Loucy (cell line): ENCODE measurements around the gene CD83.

Experiments
- H2AFZ ChIP-seq: fragments of 200-600 bp; sonication (generic); 2 replicates; pipeline ENCODE4 v1.6.0; 2016; ENCODE audit warnings: antibody characterized with exemption, mild to moderate bottlenecking, low read length, moderate library complexity
- H3F3A ChIP-seq: fragments of 200-600 bp; 2 replicates; pipeline ENCODE4 v1.6.0; 2016; ENCODE audit warnings: antibody characterized with exemption, low read depth, mild to moderate bottlenecking
- H3K27me3 ChIP-seq: fragments of 200-600 bp; sonication (generic); 2 replicates; pipeline ENCODE4 v1.6.1; 2014; ENCODE audit warnings: low read length, mild to moderate bottlenecking; ENCODE audit not compliant: insufficient read depth, poor library complexity, severe bottlenecking
- H3K36me3 ChIP-seq: fragments of 200-600 bp; sonication (generic); 2 replicates; pipeline ENCODE4 v1.6.1; 2016; ENCODE audit warnings: low read length; ENCODE audit not compliant: insufficient read depth
- H3K4me1 ChIP-seq: fragments of 200-600 bp; sonication (generic); 2 replicates; pipeline ENCODE4 v1.5.1; 2014; ENCODE audit warnings: low read length, mild to moderate bottlenecking; ENCODE audit not compliant: insufficient read depth, poor library complexity, severe bottlenecking
- H3K4me2 ChIP-seq: fragments of 200-600 bp; sonication (generic); 2 replicates; pipeline ENCODE4 v1.6.0; 2014; ENCODE audit warnings: antibody characterized with exemption, low read length, low read depth, mild to moderate bottlenecking; ENCODE audit not compliant: poor library complexity, severe bottlenecking
- H3K4me3 ChIP-seq: fragments of 200-600 bp; sonication (generic); 2 replicates; pipeline ENCODE4 v1.5.1; 2014; ENCODE audit warnings: low read length, mild to moderate bottlenecking, mixed read lengths; ENCODE audit not compliant: poor library complexity, severe bottlenecking
- H3K79me2 ChIP-seq: fragments of 200-600 bp; sonication (generic); 2 replicates; pipeline ENCODE4 v1.6.1; 2014; ENCODE audit warnings: low read length; ENCODE audit not compliant: insufficient read depth
- H3K9ac ChIP-seq: fragments of 200-600 bp; sonication (generic); 2 replicates; pipeline ENCODE4 v1.6.0; 2014; ENCODE audit warnings: mild to moderate bottlenecking, low read depth, low read length, moderate library complexity; ENCODE audit not compliant: poor library complexity, severe bottlenecking
- H3K9me2 ChIP-seq: fragments of 200-600 bp; sonication (generic); replicated peaks from 2 replicates; pipeline ENCODE4 v1.6.1; 2016; ENCODE audit warnings: low read depth, low read length, mixed read lengths
- H3K9me3 ChIP-seq: fragments of 200-600 bp; sonication (generic); 2 replicates; pipeline ENCODE4 v1.6.1; 2014; ENCODE audit warnings: mild to moderate bottlenecking, antibody characterized with exemption, low read length, low read depth; ENCODE audit not compliant: insufficient read depth
- H4K20me1 ChIP-seq: fragments of 200-600 bp; sonication (generic); 2 replicates; pipeline ENCODE4 v1.6.0; 2014; ENCODE audit warnings: antibody characterized with exemption, low read length, mild to moderate bottlenecking; ENCODE audit not compliant: insufficient read depth, poor library complexity, severe bottlenecking
- CTCF ChIP-seq: fragments of 200-600 bp; sonication (generic); conservative IDR thresholded peaks from 2 replicates; pipeline ENCODE4 v1.5.1; 2014; ENCODE audit warnings: mild to moderate bottlenecking, antibody characterized with exemption, low read length
- EZH2phosphoT487 ChIP-seq: fragments of 200-600 bp; IDR thresholded peaks from 2 replicates; pipeline ENCODE4 v1.6.1; 2018; ENCODE audit warnings: antibody characterized with exemption, mild to moderate bottlenecking, moderate library complexity, borderline replicate concordance

CD83 gene

GRCh38 chr6:14117158-14118090 is at the start of gene CD83:
Gene CD83 (plus strand): TSS chr6:14117772. CDS start chr6:14117812, 40 bp downstream.
- Histone ChIP-seq H3K27me3 (no peaks in the 10 kb centered on the region), H3K79me2 (peaks cover 41% of the 10 kb centered on the region), H3K9me2 (no peaks in the 10 kb centered on the region), H3K9ac (peak within 1 kb of the TSS; percentile 79), H4K20me1 (peaks cover 4% of the 10 kb centered on the region), H2AFZ (peak within 1 kb of the TSS; percentile 83), H3K4me3 (peak within 1 kb of the TSS; percentile 85), H3K9me3 (no peaks in the 10 kb centered on the region), H3K4me2 (peak within 1 kb of the TSS; percentile 98), H3K4me1 (peaks cover 47% of the 10 kb centered on the region), H3F3A (peaks cover 6% of the 10 kb centered on the region; the same call in 1 of the 2 replicates), H3K36me3 (no peaks in the 10 kb centered on the region)
- no peak for TF ChIP-seq EZH2phosphoT487
- peak; percentile 30 for TF ChIP-seq CTCF

- no peaks in the 10 kb centered on the region for H3K36me3 ChIP-seq
- no peaks in the 10 kb centered on the region for H3K9me3 ChIP-seq
- peak overlapping the region; percentile 41 for H3K4me2 ChIP-seq
- TF ChIP-seq CTCF (no peak), EZH2phosphoT487 (no peak)
- no peaks in the 10 kb centered on the region for H3K9me2 ChIP-seq
- no peak overlapping the region for H2AFZ ChIP-seq
- no peak overlapping the region for H3K4me3 ChIP-seq
- H4K20me1 ChIP-seq: no peaks in the 10 kb centered on the region
- H3K27me3 ChIP-seq: peaks cover 43% of the 10 kb centered on the region
- no peaks in the 10 kb centered on the region for H3K79me2 ChIP-seq
- peaks cover 6% of the 10 kb centered on the region for H3K4me1 ChIP-seq
- H3K9ac ChIP-seq: no peak overlapping the region
- H3F3A ChIP-seq: no peaks in the 10 kb centered on the region
These were observed 49.4 kb upstream of the CD83 start for GRCh38 chr6:14068133-14068532.

GRCh38 chr6:14068623-14069022 is 48.9 kb upstream of the CD83 start:
- no peaks in the 10 kb centered on the region for H3K9me2 ChIP-seq
- no peaks in the 10 kb centered on the region for H3K36me3 ChIP-seq
- H3K79me2 ChIP-seq: no peaks in the 10 kb centered on the region
- H3K4me1 ChIP-seq: peaks cover 6% of the 10 kb centered on the region
- H3K4me2 ChIP-seq: no peak overlapping the region
- no peak overlapping the region for H2AFZ ChIP-seq
- H3F3A ChIP-seq: no peaks in the 10 kb centered on the region
- H3K9me3 ChIP-seq: no peaks in the 10 kb centered on the region
- H4K20me1 ChIP-seq: no peaks in the 10 kb centered on the region
- TF ChIP-seq CTCF: no peak
- TF ChIP-seq EZH2phosphoT487: no peak
- no peak overlapping the region for H3K9ac ChIP-seq
- no peak overlapping the region for H3K4me3 ChIP-seq
- H3K27me3 ChIP-seq: peaks cover 38% of the 10 kb centered on the region
